ENCODE measurements around the gene ASB1.

Gene ASB1

GRCh38 chr2:238489431-238489830 is 62.7 kb downstream of the ASB1 start:
- DNase-seq (ENCODE audit: extremely low read depth, insufficient read length), result no peak
- H3K4me3 ChIP-seq (replicated peaks; ENCODE audit: low read depth, low read length), result no peak overlapping the region
- no peaks in the 10 kb centered on the region for H3K27me3 ChIP-seq (replicated peaks; ENCODE audit: control insufficient read depth, insufficient read depth, low read length)
- no peaks in the 10 kb centered on the region for H3K36me3 ChIP-seq (ENCODE audit: control insufficient read depth, insufficient read depth, low read length)
- no peak for TF ChIP-seq CTCF (IDR thresholded peaks at IDR 0.05; ENCODE audit: insufficient read depth, low read length, poor library complexity, severe bottlenecking)

- no peak for DNase-seq (ENCODE audit: extremely low read depth, insufficient read length)
- Histone ChIP-seq H3K36me3 (ENCODE audit: control insufficient read depth, insufficient read depth, low read length) (no peaks in the 10 kb centered on the region), H3K4me3 (replicated peaks; ENCODE audit: low read depth, low read length) (no peak overlapping the region), H3K27me3 (replicated peaks; ENCODE audit: control insufficient read depth, insufficient read depth, low read length) (no peaks in the 10 kb centered on the region)
- TF ChIP-seq CTCF (IDR thresholded peaks at IDR 0.05; ENCODE audit: insufficient read depth, low read length, poor library complexity, severe bottlenecking), result no peak
Measured at GRCh38 chr2:238489896-238490295, 63.2 kb downstream of the ASB1 start.

- no peak for TF ChIP-seq CTCF (IDR thresholded peaks at IDR 0.05; ENCODE audit: insufficient read depth, low read length, poor library complexity, severe bottlenecking)
- no peak overlapping the region for H3K4me3 ChIP-seq (replicated peaks; ENCODE audit: low read depth, low read length)
- no peaks in the 10 kb centered on the region for H3K36me3 ChIP-seq (ENCODE audit: control insufficient read depth, insufficient read depth, low read length)
- no peak for DNase-seq (ENCODE audit: extremely low read depth, insufficient read length)
- no peaks in the 10 kb centered on the region; the same call in 1 of the 2 replicates for H3K27me3 ChIP-seq (replicated peaks; ENCODE audit: control insufficient read depth, insufficient read depth, low read length)
Measured at GRCh38 chr2:238492840-238493239, 66.1 kb downstream of the ASB1 start.

- Histone ChIP-seq H3K4me3 (replicated peaks; ENCODE audit: low read depth, low read length) (no peak overlapping the region), H3K27me3 (replicated peaks; ENCODE audit: control insufficient read depth, insufficient read depth, low read length) (no peaks in the 10 kb centered on the region; the same call in 1 of the 2 replicates)
Measured at GRCh38 chr2:238493411-238493810, 66.7 kb downstream of the ASB1 start.

GRCh38 chr2:238493880-238494572 is 67.3 kb downstream of the ASB1 start:
- Histone ChIP-seq H3K27me3 (replicated peaks; ENCODE audit: control insufficient read depth, insufficient read depth, low read length) (no peaks in the 10 kb centered on the region; the same call in 1 of the 2 replicates), H3K4me3 (replicated peaks; ENCODE audit: low read depth, low read length) (peak overlapping the region; percentile 1), H3K36me3 (ENCODE audit: control insufficient read depth, insufficient read depth, low read length) (no peaks in the 10 kb centered on the region)
- TF ChIP-seq CTCF (IDR thresholded peaks at IDR 0.05; ENCODE audit: insufficient read depth, low read length, poor library complexity, severe bottlenecking), result no peak
- DNase-seq (ENCODE audit: extremely low read depth, insufficient read length), result peak; percentile 35

More at GRCh38 chr2:238493411-238493810, 66.7 kb downstream of the ASB1 start:
- H3K36me3 ChIP-seq (ENCODE audit: control insufficient read depth, insufficient read depth, low read length), result no peaks in the 10 kb centered on the region
- TF ChIP-seq CTCF (IDR thresholded peaks at IDR 0.05; ENCODE audit: insufficient read depth, low read length, poor library complexity, severe bottlenecking), result no peak
- DNase-seq (ENCODE audit: extremely low read depth, insufficient read length), result no peak
